Measurements from ENCODE around the gene GRAMD1A.

Gene GRAMD1A

DNA sequence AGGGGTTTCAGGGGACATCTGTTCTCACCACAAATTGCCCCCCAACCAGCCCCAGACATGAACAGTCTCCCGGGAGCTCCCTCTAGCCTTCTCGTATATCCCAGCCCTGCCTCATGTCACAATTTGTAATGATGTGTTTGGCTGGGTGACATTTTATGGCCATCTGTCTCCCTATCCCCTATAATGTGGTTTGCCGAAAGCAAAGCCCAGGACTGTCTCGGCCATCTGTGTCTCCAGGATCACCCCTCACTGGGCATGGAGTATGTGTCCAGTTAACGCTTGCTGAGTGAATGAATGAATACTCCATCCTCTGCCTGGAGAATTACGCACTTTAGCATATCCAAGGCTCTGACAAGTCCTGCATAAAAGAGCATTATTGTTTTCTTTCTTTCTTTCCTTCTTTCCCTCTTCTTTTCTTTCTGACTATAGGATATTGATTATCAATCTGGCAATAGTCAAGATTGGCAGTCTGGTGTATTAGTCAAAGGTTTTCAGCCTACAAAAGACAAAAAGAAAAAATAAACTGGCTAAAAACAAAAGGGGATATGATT, 56.5 kb downstream of the GRAMD1A start:
- no peak overlapping the region for H3K4me3 ChIP-seq (ENCODE audit: low read depth, low read length)
- TF ChIP-seq, protein P1, sequence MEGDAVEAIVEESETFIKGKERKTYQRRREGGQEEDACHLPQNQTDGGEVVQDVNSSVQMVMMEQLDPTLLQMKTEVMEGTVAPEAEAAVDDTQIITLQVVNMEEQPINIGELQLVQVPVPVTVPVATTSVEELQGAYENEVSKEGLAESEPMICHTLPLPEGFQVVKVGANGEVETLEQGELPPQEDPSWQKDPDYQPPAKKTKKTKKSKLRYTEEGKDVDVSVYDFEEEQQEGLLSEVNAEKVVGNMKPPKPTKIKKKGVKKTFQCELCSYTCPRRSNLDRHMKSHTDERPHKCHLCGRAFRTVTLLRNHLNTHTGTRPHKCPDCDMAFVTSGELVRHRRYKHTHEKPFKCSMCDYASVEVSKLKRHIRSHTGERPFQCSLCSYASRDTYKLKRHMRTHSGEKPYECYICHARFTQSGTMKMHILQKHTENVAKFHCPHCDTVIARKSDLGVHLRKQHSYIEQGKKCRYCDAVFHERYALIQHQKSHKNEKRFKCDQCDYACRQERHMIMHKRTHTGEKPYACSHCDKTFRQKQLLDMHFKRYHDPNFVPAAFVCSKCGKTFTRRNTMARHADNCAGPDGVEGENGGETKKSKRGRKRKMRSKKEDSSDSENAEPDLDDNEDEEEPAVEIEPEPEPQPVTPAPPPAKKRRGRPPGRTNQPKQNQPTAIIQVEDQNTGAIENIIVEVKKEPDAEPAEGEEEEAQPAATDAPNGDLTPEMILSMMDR (IDR thresholded peaks at IDR 0.05; ENCODE audit: borderline replicate concordance, insufficient read depth, low read depth, low read length), result no peak

DNA sequence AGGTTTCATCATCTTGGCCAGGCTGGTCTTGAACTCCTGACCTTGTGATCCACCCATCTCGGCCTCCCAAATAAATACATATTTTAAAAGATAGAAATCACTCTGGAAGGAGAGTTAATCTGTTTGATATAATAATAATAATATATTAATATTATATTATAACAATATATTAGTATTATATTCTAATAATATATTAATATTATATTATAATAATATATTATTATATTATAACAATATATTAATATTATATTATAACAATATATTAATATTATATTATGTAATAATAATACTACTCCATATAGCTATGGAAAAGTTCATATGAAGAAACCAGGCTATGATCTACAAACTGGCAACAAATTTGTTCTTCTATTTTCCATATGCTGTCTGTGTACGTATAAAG, 58.2 kb downstream of the GRAMD1A start:
- TF ChIP-seq, protein P1 (IDR thresholded peaks at IDR 0.05; ENCODE audit: borderline replicate concordance, insufficient read depth, low read depth, low read length), result no peak
- no peak overlapping the region for H3K4me3 ChIP-seq (ENCODE audit: low read depth, low read length)

DNA sequence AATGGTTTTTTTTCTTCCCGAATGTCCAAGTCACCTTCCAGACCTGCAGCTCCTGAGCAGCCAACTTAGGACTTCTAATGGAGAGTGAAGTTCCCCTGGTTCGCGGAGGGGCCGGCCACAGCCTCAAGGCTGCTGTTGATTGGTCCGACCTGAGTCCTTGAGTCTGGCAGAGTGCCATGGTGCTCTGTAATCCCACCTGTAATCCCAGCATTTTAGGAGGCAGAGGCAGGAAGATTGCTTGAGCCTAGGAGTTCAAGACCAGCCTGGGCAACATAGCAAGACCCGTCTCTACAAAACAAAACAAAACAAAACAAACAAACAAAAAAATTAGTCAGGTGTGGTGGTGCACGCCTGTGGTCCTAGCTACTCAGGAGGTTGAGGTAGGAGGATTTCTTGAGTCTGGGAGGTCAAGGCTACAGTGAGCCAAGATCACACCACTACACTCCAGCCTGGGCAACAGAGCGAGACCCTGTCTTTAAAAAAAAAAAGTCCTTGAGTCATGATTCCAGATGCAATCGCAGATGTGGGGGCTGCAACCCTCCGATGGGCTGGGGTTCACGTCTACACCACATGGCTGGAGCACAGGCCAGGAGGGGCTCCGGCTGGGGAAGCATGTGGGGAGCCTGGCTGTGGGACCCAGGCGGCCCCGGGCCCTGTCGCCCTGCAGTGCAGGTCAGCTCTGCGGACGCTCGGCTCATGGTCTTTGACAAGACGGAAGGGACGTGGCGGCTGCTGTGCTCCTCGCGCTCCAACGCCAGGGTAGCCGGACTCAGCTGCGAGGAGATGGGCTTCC, 59.1 kb downstream of the GRAMD1A start:
- H3K4me3 ChIP-seq (ENCODE audit: low read depth, low read length), result no peak overlapping the region
- TF ChIP-seq, protein P1 (IDR thresholded peaks at IDR 0.05; ENCODE audit: borderline replicate concordance, insufficient read depth, low read depth, low read length), result no peak

DNA sequence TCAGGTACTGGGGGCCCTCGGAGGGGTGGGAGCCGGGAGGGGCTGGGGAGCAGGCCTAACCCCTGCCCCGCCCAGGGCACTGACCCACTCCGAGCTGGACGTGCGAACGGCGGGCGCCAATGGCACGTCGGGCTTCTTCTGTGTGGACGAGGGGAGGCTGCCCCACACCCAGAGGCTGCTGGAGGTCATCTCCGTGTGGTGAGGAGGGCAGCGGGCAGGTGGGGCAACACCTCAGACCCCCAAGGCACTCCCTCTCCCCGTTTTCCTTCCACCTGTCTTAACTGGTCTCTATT, 59.6 kb downstream of the GRAMD1A start:
- TF ChIP-seq, protein P1 (IDR thresholded peaks at IDR 0.05; ENCODE audit: borderline replicate concordance, insufficient read depth, low read depth, low read length), result no peak

DNA sequence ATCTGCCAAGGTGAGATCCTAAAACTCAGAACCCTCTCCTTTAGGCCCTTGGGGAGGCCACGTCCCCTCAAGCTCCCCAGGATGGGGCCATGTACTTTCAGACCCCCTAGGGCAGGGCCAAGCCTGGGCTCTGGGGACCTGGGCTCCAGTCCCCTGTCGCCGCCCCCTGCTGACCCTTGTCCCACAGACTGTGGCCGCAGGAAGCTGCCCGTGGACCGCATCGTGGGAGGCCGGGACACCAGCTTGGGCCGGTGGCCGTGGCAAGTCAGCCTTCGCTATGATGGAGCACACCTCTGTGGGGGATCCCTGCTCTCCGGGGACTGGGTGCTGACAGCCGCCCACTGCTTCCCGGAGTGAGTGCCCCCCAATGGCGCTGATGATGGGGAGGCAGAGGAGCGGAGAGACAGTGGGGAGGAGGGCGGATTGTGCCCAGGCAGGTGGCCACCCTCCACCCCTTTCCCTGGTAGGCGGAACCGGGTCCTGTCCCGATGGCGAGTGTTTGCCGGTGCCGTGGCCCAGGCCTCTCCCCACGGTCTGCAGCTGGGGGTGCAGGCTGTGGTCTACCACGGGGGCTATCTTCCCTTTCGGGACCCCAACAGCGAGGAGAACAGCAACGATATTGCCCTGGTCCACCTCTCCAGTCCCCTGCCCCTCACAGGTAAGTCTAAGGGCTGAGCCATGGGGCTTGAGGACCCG, 60.2 kb downstream of the GRAMD1A start:
- TF ChIP-seq, protein P1 (IDR thresholded peaks at IDR 0.05; ENCODE audit: borderline replicate concordance, insufficient read depth, low read depth, low read length), result no peak

More for the DNA sequence above, 59.6 kb downstream of the GRAMD1A start:
- H3K4me3 ChIP-seq (ENCODE audit: low read depth, low read length), result no peak overlapping the region

DNA sequence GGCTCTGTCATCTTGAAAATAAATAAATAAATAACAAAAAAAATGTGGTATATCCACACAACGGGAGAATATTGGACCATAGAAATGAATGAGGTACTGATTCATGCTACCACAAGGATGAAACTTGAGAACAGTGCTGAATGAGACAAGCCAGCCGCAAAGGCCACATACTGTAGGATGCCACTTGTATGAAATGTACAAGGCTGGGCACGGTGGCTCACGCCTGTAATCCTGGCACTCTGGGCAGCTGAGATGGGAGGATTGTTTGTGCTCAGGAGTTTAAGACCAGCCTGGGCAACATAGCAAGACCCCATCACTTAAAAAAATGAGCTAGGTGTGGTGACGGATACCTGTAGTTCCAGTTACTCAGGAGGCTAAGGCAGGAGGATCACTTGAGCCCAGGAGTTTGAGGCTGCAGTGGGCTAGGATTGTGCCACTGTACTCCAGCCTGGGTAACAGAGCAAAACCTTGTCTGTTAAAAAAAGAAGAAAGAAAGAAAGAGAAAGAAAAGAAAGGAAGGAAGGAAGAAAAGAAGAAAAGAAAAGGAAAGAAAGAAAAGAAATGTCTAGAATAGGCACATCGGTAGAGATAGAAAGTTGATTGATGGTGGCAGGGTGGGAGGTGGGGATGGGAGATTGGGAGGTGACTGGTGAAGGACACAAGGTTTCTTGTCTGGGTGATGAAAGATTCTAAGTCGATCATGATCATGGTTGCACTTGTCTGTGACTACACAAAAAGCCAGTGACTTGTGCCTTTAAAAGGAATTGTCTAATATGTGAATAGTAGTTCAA, 61.7 kb downstream of the GRAMD1A start:
- TF ChIP-seq, protein P1 (IDR thresholded peaks at IDR 0.05; ENCODE audit: borderline replicate concordance, insufficient read depth, low read depth, low read length), result no peak
- no peak overlapping the region for H3K4me3 ChIP-seq (ENCODE audit: low read depth, low read length)

More for the DNA sequence above, 60.2 kb downstream of the GRAMD1A start:
- no peak overlapping the region for H3K4me3 ChIP-seq (ENCODE audit: low read depth, low read length)
